Thyroid gland (tissue), 4 donors: ENCODE data around the gene RPS28.

Experiments
- POLR2A ChIP-seq, 2 donors: fragments of 450-650 bp; IDR thresholded peaks; one replicate each; pipeline ENCODE4 v1.6.1; 2017; ENCODE audit warnings: antibody characterized with exemption in 2 of 2, mild to moderate bottlenecking in 2 of 2, moderate library complexity in 1 of 2
- TF ChIP-seq, protein P1 (sequence below), 6 experiments: fragments of 200-600 bp in 3 of 6; fragments of 450-650 bp in 3 of 6; sonication (generic) in 3 of 6; IDR thresholded peaks; one replicate each; pipeline ENCODE4 v1.5.1; 2016 to 2019; ENCODE audit warnings: antibody characterized with exemption in 6 of 6, mild to moderate bottlenecking in 2 of 6, inconsistent platforms in 1 of 6, moderate library complexity in 1 of 6

DNA sequence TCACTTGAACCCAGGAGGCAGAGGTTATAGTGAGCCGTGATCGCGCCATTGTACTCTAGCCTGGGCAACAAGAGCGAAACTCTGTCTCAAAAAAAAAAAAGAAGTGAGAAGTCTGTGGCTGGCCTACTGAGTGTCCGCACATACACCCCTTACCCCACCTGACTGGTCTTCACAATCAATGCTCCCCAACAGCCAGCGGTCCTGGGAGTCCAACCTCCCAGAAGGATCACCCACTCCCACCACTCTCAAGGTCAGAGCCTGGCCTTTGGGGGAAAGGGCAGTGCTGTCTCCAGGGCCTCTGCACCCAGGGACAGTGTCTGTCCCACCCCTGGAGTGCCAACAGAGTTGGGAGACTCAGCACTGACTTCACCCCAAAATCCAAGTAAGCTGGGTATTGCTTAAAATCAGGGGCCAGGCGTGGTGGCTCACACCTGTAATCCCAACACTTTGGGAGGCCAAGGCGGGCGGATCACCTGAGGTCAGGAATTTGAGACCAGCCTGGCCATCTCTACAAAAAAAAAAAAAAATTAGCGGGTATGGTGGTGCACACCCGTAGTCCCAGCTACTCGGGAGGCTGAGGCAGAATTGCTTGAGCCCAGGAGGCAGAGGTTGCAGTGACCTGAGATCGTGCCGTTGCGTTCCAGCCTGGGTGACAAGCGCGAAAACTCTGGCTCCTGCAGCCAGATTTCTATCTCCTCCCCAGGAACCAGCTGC lies 10.8 kb upstream of the RPS28 start:
- TF ChIP-seq, protein P1, sequence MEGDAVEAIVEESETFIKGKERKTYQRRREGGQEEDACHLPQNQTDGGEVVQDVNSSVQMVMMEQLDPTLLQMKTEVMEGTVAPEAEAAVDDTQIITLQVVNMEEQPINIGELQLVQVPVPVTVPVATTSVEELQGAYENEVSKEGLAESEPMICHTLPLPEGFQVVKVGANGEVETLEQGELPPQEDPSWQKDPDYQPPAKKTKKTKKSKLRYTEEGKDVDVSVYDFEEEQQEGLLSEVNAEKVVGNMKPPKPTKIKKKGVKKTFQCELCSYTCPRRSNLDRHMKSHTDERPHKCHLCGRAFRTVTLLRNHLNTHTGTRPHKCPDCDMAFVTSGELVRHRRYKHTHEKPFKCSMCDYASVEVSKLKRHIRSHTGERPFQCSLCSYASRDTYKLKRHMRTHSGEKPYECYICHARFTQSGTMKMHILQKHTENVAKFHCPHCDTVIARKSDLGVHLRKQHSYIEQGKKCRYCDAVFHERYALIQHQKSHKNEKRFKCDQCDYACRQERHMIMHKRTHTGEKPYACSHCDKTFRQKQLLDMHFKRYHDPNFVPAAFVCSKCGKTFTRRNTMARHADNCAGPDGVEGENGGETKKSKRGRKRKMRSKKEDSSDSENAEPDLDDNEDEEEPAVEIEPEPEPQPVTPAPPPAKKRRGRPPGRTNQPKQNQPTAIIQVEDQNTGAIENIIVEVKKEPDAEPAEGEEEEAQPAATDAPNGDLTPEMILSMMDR (IDR thresholded peaks at IDR 0.05) = no peak
- TF ChIP-seq POLR2A (IDR thresholded peaks at IDR 0.05) = no peak
